ENCODE results near the gene POLR2C. TPM values are rescaled to one million over a fixed set of nuclear protein-coding genes. Genes with fewer than 3 reads are reported as not detected.

The POLR2C gene
- total and polyA plus RNA-seq, 2 experiments from 2014 or later = 40.0 to 163 TPM

- Histone ChIP-seq H3K27ac (peak within 1 kb of the TSS; percentile 83), H3K79me2 (ENCODE audit: insufficient read depth) (peaks cover 12% of the 10 kb centered on the region), H2AFZ (peak within 1 kb of the TSS; percentile 96), H3K9me3 (ENCODE audit: low read depth) (no peaks in the 10 kb centered on the region), H3K4me1 (ENCODE audit: insufficient read depth) (peaks cover 19% of the 10 kb centered on the region; the same call in 1 of the 2 replicates), H3K4me3 (peak within 1 kb of the TSS; percentile 96), H3K9me2 (ENCODE audit: insufficient read depth) (no peaks in the 10 kb centered on the region), H3K4me2 (ENCODE audit: unreplicated experiment) (peak within 1 kb of the TSS; percentile 98), H3K27me3 (replicated peaks; ENCODE audit: insufficient read depth) (no peaks in the 10 kb centered on the region), H4K20me1 (ENCODE audit: insufficient read depth) (no peaks in the 10 kb centered on the region), H3F3A (ENCODE audit: insufficient read depth) (0 out of 2 replicates have a peak, but pooled peaks cover 6% of the 10 kb centered on the region), H3K9ac (peak within 1 kb of the TSS; percentile 98), H3K36me3 (ENCODE audit: low read depth) (no peaks in the 10 kb centered on the region)
- 2 to 4% methylated on average over 25 to 47 of the region's 73 CpGs for WGBS, 2 experiments (ENCODE audit: low coverage in 1 of 2, low lambda C conversion rate in 2 of 2, missing lambda C conversion rate in 2 of 2)
- DNase-seq = peak; percentile 94
- TF ChIP-seq EZH2 (IDR thresholded peaks at IDR 0.05; ENCODE audit: insufficient read depth, poor library complexity, severe bottlenecking) (no peak), EZH2phosphoT487 (IDR thresholded peaks at IDR 0.05; ENCODE audit: insufficient read depth, low read depth) (no peak)
- in situ Hi-C loops (cut with MboI) = no loop called here
These were observed 23.7 kb downstream of the POLR2C start, which contains the start of gene DOK4 for GRCh38 chr16:57485916-57486857. Gene DOK4 (minus strand): TSS chr16:57486493. CDS start chr16:57479507, 6,986 bp downstream.

GRCh38 chr16:57486858-57487834 is 24.7 kb downstream of the POLR2C start:
- no peaks in the 10 kb centered on the region for H4K20me1 ChIP-seq (ENCODE audit: insufficient read depth)
- H3K4me2 ChIP-seq (ENCODE audit: unreplicated experiment) = peak overlapping the region; percentile 74
- DNase-seq = peak; percentile 48
- H3K4me3 ChIP-seq = peak overlapping the region; percentile 96
- H3K9me2 ChIP-seq (ENCODE audit: insufficient read depth) = no peaks in the 10 kb centered on the region
- peak overlapping the region; percentile 98 for H3K9ac ChIP-seq
- peaks cover 19% of the 10 kb centered on the region; the same call in 1 of the 2 replicates for H3K4me1 ChIP-seq (ENCODE audit: insufficient read depth)
- no peaks in the 10 kb centered on the region for H3K9me3 ChIP-seq (ENCODE audit: low read depth)
- no peak for TF ChIP-seq EZH2phosphoT487 (IDR thresholded peaks at IDR 0.05; ENCODE audit: insufficient read depth, low read depth)
- no peak for TF ChIP-seq EZH2 (IDR thresholded peaks at IDR 0.05; ENCODE audit: insufficient read depth, poor library complexity, severe bottlenecking)
- in situ Hi-C loops (cut with MboI) = no loop called here
- 68% methylated on average over 8 of the region's 8 CpGs for WGBS, 2 experiments (ENCODE audit: low coverage in 1 of 2, low lambda C conversion rate in 2 of 2, missing lambda C conversion rate in 2 of 2)
- no peaks in the 10 kb centered on the region for H3F3A ChIP-seq (ENCODE audit: insufficient read depth)
- peak overlapping the region; percentile 24 for H3K27ac ChIP-seq
- peaks cover 12% of the 10 kb centered on the region for H3K79me2 ChIP-seq (ENCODE audit: insufficient read depth)
- no peaks in the 10 kb centered on the region for H3K36me3 ChIP-seq (ENCODE audit: low read depth)
- H2AFZ ChIP-seq = peak overlapping the region; percentile 96
- H3K27me3 ChIP-seq (replicated peaks; ENCODE audit: insufficient read depth) = no peaks in the 10 kb centered on the region

- Histone ChIP-seq H3K4me2 (ENCODE audit: unreplicated experiment) (no peak overlapping the region), H3K27ac (no peak overlapping the region), H3K9me2 (ENCODE audit: insufficient read depth) (no peaks in the 10 kb centered on the region), H2AFZ (no peak overlapping the region), H3K4me1 (ENCODE audit: insufficient read depth) (peaks cover 19% of the 10 kb centered on the region; the same call in 1 of the 2 replicates), H3K9me3 (ENCODE audit: low read depth) (no peaks in the 10 kb centered on the region), H4K20me1 (ENCODE audit: insufficient read depth) (no peaks in the 10 kb centered on the region), H3K36me3 (ENCODE audit: low read depth) (no peaks in the 10 kb centered on the region), H3K27me3 (replicated peaks; ENCODE audit: insufficient read depth) (no peaks in the 10 kb centered on the region), H3F3A (ENCODE audit: insufficient read depth) (no peaks in the 10 kb centered on the region), H3K79me2 (ENCODE audit: insufficient read depth) (peaks cover 12% of the 10 kb centered on the region), H3K4me3 (no peak overlapping the region), H3K9ac (no peak overlapping the region)
- in situ Hi-C loops (cut with MboI) = no loop called here
- TF ChIP-seq EZH2phosphoT487 (IDR thresholded peaks at IDR 0.05; ENCODE audit: insufficient read depth, low read depth) (no peak), EZH2 (IDR thresholded peaks at IDR 0.05; ENCODE audit: insufficient read depth, poor library complexity, severe bottlenecking) (no peak)
- WGBS, 2 experiments (ENCODE audit: low coverage in 1 of 2, low lambda C conversion rate in 2 of 2, missing lambda C conversion rate in 2 of 2) = 99 to 100% methylated on average over 5 of the region's 5 CpGs
- no peak for DNase-seq
These were observed 26.8 kb downstream of the POLR2C start for GRCh38 chr16:57489229-57489628.

GRCh38 chr16:57493767-57494166 is 31.3 kb downstream of the POLR2C start:
- Histone ChIP-seq H3K27me3 (replicated peaks; ENCODE audit: insufficient read depth) (no peaks in the 10 kb centered on the region), H2AFZ (no peak overlapping the region), H3K4me3 (no peak overlapping the region), H3K36me3 (ENCODE audit: low read depth) (no peaks in the 10 kb centered on the region), H3K9me2 (ENCODE audit: insufficient read depth) (no peaks in the 10 kb centered on the region), H3K27ac (no peak overlapping the region), H4K20me1 (ENCODE audit: insufficient read depth) (no peaks in the 10 kb centered on the region), H3K79me2 (ENCODE audit: insufficient read depth) (no peaks in the 10 kb centered on the region), H3K9me3 (ENCODE audit: low read depth) (no peaks in the 10 kb centered on the region), H3K9ac (no peak overlapping the region), H3K4me2 (ENCODE audit: unreplicated experiment) (no peak overlapping the region), H3K4me1 (ENCODE audit: insufficient read depth) (no peaks in the 10 kb centered on the region), H3F3A (ENCODE audit: insufficient read depth) (no peaks in the 10 kb centered on the region)
- no peak for TF ChIP-seq EZH2phosphoT487 (IDR thresholded peaks at IDR 0.05; ENCODE audit: insufficient read depth, low read depth)
- TF ChIP-seq EZH2 (IDR thresholded peaks at IDR 0.05; ENCODE audit: insufficient read depth, poor library complexity, severe bottlenecking) = no peak
- 79 to 86% methylated on average over 4 of the region's 4 CpGs for WGBS, 2 experiments (ENCODE audit: low coverage in 1 of 2, low lambda C conversion rate in 2 of 2, missing lambda C conversion rate in 2 of 2)
- in situ Hi-C loops (cut with MboI) = no loop called here
- no peak for DNase-seq

Measured in GM23248 (cell line).